CD4-positive, alpha-beta T cell (primary cell): ENCODE results near the gene PIBF1. TPM values are rescaled to one million over a fixed set of nuclear protein-coding genes. Genes with fewer than 3 reads are reported as not detected.

Experiments used
- ATAC-seq: fragments of 200-7000 bp; cut with Tn5 transposase; one replicate; pipeline ENCODE4 v1.10.0; 2022; ENCODE audit warnings: mild to moderate bottlenecking; ENCODE audit not compliant: poor library complexity
- CTCF ChIA-PET: fragments of 350-600 bp; sonication (Branson Sonifier 250); formaldehyde crosslinking; loops from one replicate; lab custom pipeline; 2021; ENCODE audit warnings: antibody characterized with exemption, inconsistent platforms; lab: Charles Lee
- POLR2A ChIA-PET: fragments of 350-600 bp; sonication (Branson Sonifier 250); formaldehyde crosslinking; loops from one replicate; lab custom pipeline; 2021; ENCODE audit warnings: antibody characterized with exemption, inconsistent platforms; lab: Charles Lee
- DNase-seq, 14 experiments: peaks; one replicate each; pipeline ENCODE4 v3.0.0-alpha.2; 2013 to 2020; ENCODE audit warnings: mixed read lengths in 2 of 14
- H3K27ac ChIP-seq, 2 donors: one replicate each; pipeline versions ENCODE4 v1.5.1 to v1.7.0; 2013; ENCODE audit warnings: low read length in 2 of 2, low read depth in 1 of 2, mild to moderate bottlenecking in 1 of 2
- H3K27me3 ChIP-seq, 2 experiments: 1 replicate in 1 of 2; 2 replicates in 1 of 2; pipeline versions ENCODE4 v1.6.1 to v1.7.0; 2013; ENCODE audit warnings: low read length in 2 of 2, control low read depth in 1 of 2, mild to moderate bottlenecking in 1 of 2, moderate library complexity in 1 of 2; ENCODE audit not compliant: insufficient read depth in 2 of 2, control insufficient read depth in 1 of 2
- H3K36me3 ChIP-seq: one replicate; pipeline ENCODE4 v1.6.1; 2013; ENCODE audit warnings: low read length, control low read depth; ENCODE audit not compliant: insufficient read depth
- H3K4me1 ChIP-seq: one replicate; pipeline ENCODE4 v1.6.1; 2013; ENCODE audit warnings: low read length, control low read depth; ENCODE audit not compliant: insufficient read depth
- H3K4me3 ChIP-seq: one replicate; pipeline ENCODE4 v1.5.1; 2013; ENCODE audit warnings: mild to moderate bottlenecking, low read length, moderate library complexity
- H3K9me3 ChIP-seq, 2 experiments: 1 replicate in 1 of 2; 2 replicates in 1 of 2; pipeline versions ENCODE4 v1.6.1 to v1.7.0; 2013; ENCODE audit warnings: low read length in 2 of 2, mild to moderate bottlenecking in 2 of 2, control low read depth in 1 of 2, moderate library complexity in 1 of 2; ENCODE audit not compliant: control insufficient read depth in 1 of 2, insufficient read depth in 1 of 2
- H3K27ac Mint-ChIP-seq: one replicate; pipeline ENCODE4 v1.8.0; 2020; ENCODE audit warnings: mixed read lengths
- H3K27me3 Mint-ChIP-seq: one replicate; pipeline ENCODE4 v1.8.0; 2021; ENCODE audit warnings: mixed read lengths
- H3K36me3 Mint-ChIP-seq: one replicate; pipeline ENCODE4 v1.8.0; 2021; ENCODE audit warnings: low read depth, mixed read lengths
- H3K4me1 Mint-ChIP-seq: one replicate; pipeline ENCODE4 v1.8.0; 2021; ENCODE audit warnings: low read depth, mixed read lengths
- H3K4me3 Mint-ChIP-seq: one replicate; pipeline ENCODE4 v1.8.0; 2020; ENCODE audit warnings: mild to moderate bottlenecking, mixed read lengths
- H3K9me3 Mint-ChIP-seq: one replicate; pipeline ENCODE4 v1.8.0; 2020; ENCODE audit warnings: mixed read lengths
- CTCF ChIP-seq: fragments of 200-600 bp; IDR thresholded peaks from one replicate; pipeline ENCODE4 v1.8.0; 2022; ENCODE audit warnings: antibody characterized with exemption, mild to moderate bottlenecking
- intact Hi-C, 2 experiments: fragments of 100-400 bp; cut with DNase I in 1 of 2; cut with micrococcal nuclease in 1 of 2; formaldehyde crosslinking; loops; one replicate each; pipeline versions ENCODE4 v1.15.1 to v1.9.0; 2023 to 2025; cut with DNase I, micrococcal nuclease
- total RNA-seq, 174 experiments: library from RNA in 2 of 174; stranded (reverse) in 2 of 174; gene quantifications; one replicate each; pipeline ENCODE4 v1.2.3 and lab custom pipeline; 2021 to 2026

PIBF1 gene
- total RNA-seq, 2 experiments from 2014 or later = 22.6 to 22.7 TPM

GRCh38 chr13:72998012-72998411 is 216.1 kb downstream of the PIBF1 start:
- no peaks in the 10 kb centered on the region for H3K27me3 ChIP-seq
- H3K9me3 Mint-ChIP-seq = no peaks in the 10 kb centered on the region
- H3K4me1 ChIP-seq = no peaks in the 10 kb centered on the region
- ATAC-seq (no peak), DNase-seq (no peak)
- TF ChIP-seq CTCF = no peak
- no peak overlapping the region for H3K4me3 ChIP-seq
- peaks cover 49% of the 10 kb centered on the region for H3K36me3 Mint-ChIP-seq
- ChIA-PET CTCF (no interaction called here), POLR2A (no interaction called here)
- no peak overlapping the region for H3K27ac Mint-ChIP-seq
- H3K27me3 Mint-ChIP-seq = no peaks in the 10 kb centered on the region
- H3K9me3 ChIP-seq = no peaks in the 10 kb centered on the region
- peaks cover 15% of the 10 kb centered on the region for H3K36me3 ChIP-seq
- H3K4me3 Mint-ChIP-seq = no peak overlapping the region
- no peaks in the 10 kb centered on the region for H3K4me1 Mint-ChIP-seq
- no peak overlapping the region for H3K27ac ChIP-seq
- intact Hi-C loops = no loop called here

- CTCF ChIA-PET = no interaction called here
These were observed 218.2 kb downstream of the PIBF1 start for GRCh38 chr13:73000027-73000674.

DNA sequence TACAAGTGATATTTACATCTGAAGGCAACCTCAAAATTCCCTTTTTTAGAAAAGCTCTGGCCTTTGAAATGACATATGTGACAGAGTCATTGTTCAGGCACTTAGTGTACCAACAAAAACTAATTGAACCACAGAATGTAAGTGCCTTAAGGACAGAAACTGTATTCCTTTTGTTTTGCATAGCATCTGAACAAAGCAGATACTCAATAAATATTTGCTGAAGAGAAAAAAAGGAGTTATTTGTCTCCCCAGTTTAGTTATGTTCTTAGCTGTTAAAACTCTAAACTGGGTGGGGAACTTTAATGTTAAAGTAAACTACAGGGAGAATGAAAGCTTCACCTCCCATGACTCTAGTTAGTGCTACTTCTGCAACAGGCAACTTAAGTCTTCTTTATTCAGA is 220.0 kb downstream of the PIBF1 start:
- H3K9me3 ChIP-seq = no peaks in the 10 kb centered on the region
- no peaks in the 10 kb centered on the region for H3K4me1 ChIP-seq
- Mint-ChIP-seq H3K27ac (no peak overlapping the region), H3K27me3 (no peaks in the 10 kb centered on the region), H3K9me3 (no peaks in the 10 kb centered on the region), H3K4me3 (no peak overlapping the region), H3K36me3 (peaks cover 53% of the 10 kb centered on the region), H3K4me1 (no peaks in the 10 kb centered on the region)
- ChIA-PET POLR2A (no interaction called here), CTCF (no interaction called here)
- peaks cover 21% of the 10 kb centered on the region for H3K36me3 ChIP-seq
- DNase-seq = no peak
- intact Hi-C loops = no loop called here
- no peak overlapping the region for H3K27ac ChIP-seq
- no peak for ATAC-seq
- no peak for TF ChIP-seq CTCF
- no peak overlapping the region for H3K4me3 ChIP-seq
- H3K27me3 ChIP-seq = no peaks in the 10 kb centered on the region

More at GRCh38 chr13:73000027-73000674, 218.2 kb downstream of the PIBF1 start:
- Mint-ChIP-seq H3K36me3 (peaks cover 50% of the 10 kb centered on the region), H3K4me3 (no peak overlapping the region), H3K9me3 (no peaks in the 10 kb centered on the region), H3K27ac (no peak overlapping the region), H3K27me3 (no peaks in the 10 kb centered on the region), H3K4me1 (no peaks in the 10 kb centered on the region)
- no peak for ATAC-seq
- POLR2A ChIA-PET = no interaction called here
- Histone ChIP-seq H3K4me3 (no peak overlapping the region), H3K9me3 (no peaks in the 10 kb centered on the region), H3K36me3 (peaks cover 21% of the 10 kb centered on the region), H3K27me3 (no peaks in the 10 kb centered on the region), H3K27ac (no peak overlapping the region), H3K4me1 (no peaks in the 10 kb centered on the region)
- intact Hi-C loops = no loop called here
- no peak for TF ChIP-seq CTCF
- peak in 3 of 14 experiments; percentile 1 to 7 (median 5) for DNase-seq
